ENCODE data around the gene LRBA. TPM values are rescaled to one million over a fixed set of nuclear protein-coding genes. Genes with fewer than 3 reads are reported as not detected.

Gene LRBA
- total and polyA plus RNA-seq, 9 of the 15 experiments (the other 6 are each of a cell fraction or from before 2014, with no cell fraction given): 24.2 to 88.7 (median 59.7) TPM

DNA sequence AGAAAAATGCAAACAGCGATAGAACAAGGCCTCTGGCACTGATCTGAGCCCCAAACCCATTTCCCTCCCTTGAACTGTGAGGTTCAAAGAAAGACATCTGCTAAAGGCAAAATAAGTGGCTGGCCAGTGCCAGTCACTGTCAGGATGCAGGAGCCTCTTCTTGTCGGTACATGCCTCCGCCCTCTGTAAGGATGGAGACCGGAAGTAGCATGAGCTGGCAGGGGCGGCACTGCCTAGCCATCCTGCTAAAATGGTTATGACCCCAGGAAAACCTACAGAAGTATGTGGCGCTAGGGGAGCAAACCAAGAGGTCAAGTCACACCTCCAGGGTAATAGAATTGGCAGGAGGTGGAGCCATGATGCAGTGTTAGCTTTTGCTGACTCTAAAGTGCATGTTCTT is 756.5 kb downstream of the LRBA start:
- ChIA-PET CTCF (ENCODE audit: low intra/inter-chr PET ratio) (no interaction called here), POLR2A (interaction anchor here (1.2 to 1.4 kb wide), 2 partner anchors 14 to 21 kb away, joined by 3 read pairs; no protein-coding TSS in a partner anchor)
- H3K9me3 ChIP-seq (replicated peaks; ENCODE audit: control insufficient read depth, insufficient read depth, low read depth, low read length): no peaks in the 10 kb centered on the region
- WGBS (ENCODE audit: insufficient coverage, low coverage, missing lambda C conversion rate): 52% methylated on average over 6 of the region's 6 CpGs
- no peak overlapping the region for H2AFZ ChIP-seq (ENCODE audit: low read depth, low read length)
- H3K79me2 ChIP-seq (ENCODE audit: control insufficient read depth, insufficient read depth, low read length): no peaks in the 10 kb centered on the region
- DNase-seq (ENCODE audit: extremely low read depth in 1 of 4, low spot score in 3 of 4) (no peak), FAIRE-seq (no peak), ATAC-seq (no peak)
- no TSS peak for BruUV-seq (replicated peaks)
- H4K20me1 ChIP-seq (replicated peaks; ENCODE audit: control insufficient read depth, insufficient read depth, low read length): no peaks in the 10 kb centered on the region
- peaks cover 0 to 7% of the 10 kb centered on the region in 2 experiments; a peak in 2 of 5 replicates for H3K4me1 ChIP-seq (replicated peaks in 1 of 2; ENCODE audit: control insufficient read depth in 2 of 2, insufficient read depth in 2 of 2, low read length in 2 of 2)
- intact Hi-C loops (cut with micrococcal nuclease) (no loop called here), in situ Hi-C loops (cut with MboI) (no loop called here)
- no peaks in the 10 kb centered on the region for H3K9me1 ChIP-seq (ENCODE audit: control insufficient read depth, insufficient read depth, low read length)
- H3K9ac ChIP-seq (ENCODE audit: insufficient read depth in 1 of 2, low read depth in 2 of 2, low read length in 2 of 2): no peak overlapping the region
- H3K36me3 ChIP-seq (ENCODE audit: control insufficient read depth, insufficient read depth, low read length): no peaks in the 10 kb centered on the region
- TF ChIP-seq, protein P1, sequence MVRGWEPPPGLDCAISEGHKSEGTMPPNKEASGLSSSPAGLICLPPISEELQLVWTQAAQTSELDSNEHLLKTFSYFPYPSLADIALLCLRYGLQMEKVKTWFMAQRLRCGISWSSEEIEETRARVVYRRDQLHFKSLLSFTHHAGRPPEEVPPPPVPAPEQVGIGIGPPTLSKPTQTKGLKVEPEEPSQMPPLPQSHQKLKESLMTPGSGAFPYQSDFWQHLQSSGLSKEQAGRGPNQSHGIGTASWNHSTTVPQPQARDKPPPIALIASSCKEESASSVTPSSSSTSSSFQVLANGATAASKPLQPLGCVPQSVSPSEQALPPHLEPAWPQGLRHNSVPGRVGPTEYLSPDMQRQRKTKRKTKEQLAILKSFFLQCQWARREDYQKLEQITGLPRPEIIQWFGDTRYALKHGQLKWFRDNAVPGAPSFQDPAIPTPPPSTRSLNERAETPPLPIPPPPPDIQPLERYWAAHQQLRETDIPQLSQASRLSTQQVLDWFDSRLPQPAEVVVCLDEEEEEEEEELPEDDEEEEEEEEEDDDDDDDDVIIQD (CRISPR knock-in tag; IDR thresholded peaks at IDR 0.05): no peak
- TF ChIP-seq, protein P2, sequence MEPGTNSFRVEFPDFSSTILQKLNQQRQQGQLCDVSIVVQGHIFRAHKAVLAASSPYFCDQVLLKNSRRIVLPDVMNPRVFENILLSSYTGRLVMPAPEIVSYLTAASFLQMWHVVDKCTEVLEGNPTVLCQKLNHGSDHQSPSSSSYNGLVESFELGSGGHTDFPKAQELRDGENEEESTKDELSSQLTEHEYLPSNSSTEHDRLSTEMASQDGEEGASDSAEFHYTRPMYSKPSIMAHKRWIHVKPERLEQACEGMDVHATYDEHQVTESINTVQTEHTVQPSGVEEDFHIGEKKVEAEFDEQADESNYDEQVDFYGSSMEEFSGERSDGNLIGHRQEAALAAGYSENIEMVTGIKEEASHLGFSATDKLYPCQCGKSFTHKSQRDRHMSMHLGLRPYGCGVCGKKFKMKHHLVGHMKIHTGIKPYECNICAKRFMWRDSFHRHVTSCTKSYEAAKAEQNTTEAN (CRISPR knock-in tag; IDR thresholded peaks at IDR 0.05): no peak
- H3K27ac ChIP-seq (ENCODE audit: extremely low read depth, low read depth, low read length): no peak overlapping the region
- H3K27me3 ChIP-seq (ENCODE audit: control insufficient read depth in 2 of 2, insufficient read depth in 2 of 2, low read length in 2 of 2): no peaks in the 10 kb centered on the region
- H3K4me2 ChIP-seq (ENCODE audit: insufficient read depth, low read length): no peak overlapping the region
- no peak overlapping the region for H3K4me3 ChIP-seq

Measured in K562 (cell line).